Muscle of leg (tissue), 11 donors: ENCODE results near the gene GNA14. TPM values are rescaled to one million over a fixed set of nuclear protein-coding genes. Genes with fewer than 3 reads are reported as not detected.

Source experiments
- DNase-seq: peaks from one replicate; pipeline ENCODE4 v3.0.0; 2013
- H3K27ac ChIP-seq: one replicate; pipeline ENCODE4 v1.5.1; 2013; ENCODE audit warnings: mild to moderate bottlenecking, low read length, control low read depth
- H3K27me3 ChIP-seq: one replicate; pipeline ENCODE4 v1.6.1; 2013; ENCODE audit warnings: low read length; ENCODE audit not compliant: control insufficient read depth, insufficient read depth
- H3K36me3 ChIP-seq: one replicate; pipeline ENCODE4 v1.6.1; 2013; ENCODE audit warnings: low read length; ENCODE audit not compliant: control insufficient read depth, insufficient read depth
- H3K4me1 ChIP-seq: one replicate; pipeline ENCODE4 v1.6.1; 2013; ENCODE audit warnings: low read length; ENCODE audit not compliant: control insufficient read depth, insufficient read depth
- H3K4me3 ChIP-seq: one replicate; pipeline ENCODE4 v1.5.1; 2013; ENCODE audit warnings: low read length, control low read depth
- H3K9me3 ChIP-seq: replicated peaks from 2 replicates; pipeline ENCODE4 v1.6.1; 2013; ENCODE audit warnings: low read depth, low read length; ENCODE audit not compliant: control insufficient read depth
- WGBS: methylation state at CpG from one replicate; pipeline ENCODE4 v1.1.5; 2013; ENCODE audit warnings: missing lambda C conversion rate; ENCODE audit not compliant: insufficient coverage; 5-methylcytosine and 5-hydroxymethylcytosine counted together
- polyA plus RNA-seq, 8 donors: library from polyadenylated mRNA; unstranded; fragments of 120-200 nt; gene quantifications; one replicate each; pipeline versions ENCODE4 v1.2.1 to v1.2.3, GENCODE V29; 2013; ENCODE audit warnings: inconsistent platforms in 1 of 8, low replicate concordance in 1 of 8; ENCODE audit not compliant: insufficient read length in 8 of 8, insufficient read depth in 1 of 8
- total RNA-seq: library from RNA; stranded (reverse); fragments of 120-200 nt; gene quantifications from one replicate; pipeline ENCODE4 v1.2.4, GENCODE V29; 2013

GNA14 gene
- total and polyA plus RNA-seq, 9 donors, result 2.1 to 6.6 (median 3.3) TPM

DNA sequence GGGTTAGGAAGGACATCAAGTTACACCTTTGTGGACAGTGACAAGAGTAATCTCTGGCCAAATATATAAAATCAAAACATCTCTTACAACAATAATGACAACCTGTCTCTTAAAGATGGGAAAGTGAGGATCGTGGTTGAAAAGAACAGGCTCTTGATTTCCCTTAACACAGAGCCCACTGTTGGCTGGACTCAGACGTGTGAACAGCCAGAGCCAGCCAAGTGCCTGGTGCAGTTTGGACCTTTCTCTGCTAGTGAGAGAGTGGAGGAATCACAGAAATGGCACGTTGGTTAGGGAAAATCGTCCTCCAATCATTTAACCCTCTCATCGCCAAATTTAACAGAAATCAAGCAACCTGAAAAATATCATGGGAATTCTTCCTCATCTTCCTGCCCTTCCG is 131.3 kb downstream of the GNA14 start:
- H3K27me3 ChIP-seq, result no peaks in the 10 kb centered on the region
- no CpG with 5 or more reads among the region's 6 CpGs for WGBS
- no peak overlapping the region for H3K4me3 ChIP-seq
- no peaks in the 10 kb centered on the region for H3K9me3 ChIP-seq
- H3K36me3 ChIP-seq, result no peaks in the 10 kb centered on the region
- no peak for DNase-seq
- peaks cover 10% of the 10 kb centered on the region for H3K4me1 ChIP-seq
- H3K27ac ChIP-seq, result no peak overlapping the region

DNA sequence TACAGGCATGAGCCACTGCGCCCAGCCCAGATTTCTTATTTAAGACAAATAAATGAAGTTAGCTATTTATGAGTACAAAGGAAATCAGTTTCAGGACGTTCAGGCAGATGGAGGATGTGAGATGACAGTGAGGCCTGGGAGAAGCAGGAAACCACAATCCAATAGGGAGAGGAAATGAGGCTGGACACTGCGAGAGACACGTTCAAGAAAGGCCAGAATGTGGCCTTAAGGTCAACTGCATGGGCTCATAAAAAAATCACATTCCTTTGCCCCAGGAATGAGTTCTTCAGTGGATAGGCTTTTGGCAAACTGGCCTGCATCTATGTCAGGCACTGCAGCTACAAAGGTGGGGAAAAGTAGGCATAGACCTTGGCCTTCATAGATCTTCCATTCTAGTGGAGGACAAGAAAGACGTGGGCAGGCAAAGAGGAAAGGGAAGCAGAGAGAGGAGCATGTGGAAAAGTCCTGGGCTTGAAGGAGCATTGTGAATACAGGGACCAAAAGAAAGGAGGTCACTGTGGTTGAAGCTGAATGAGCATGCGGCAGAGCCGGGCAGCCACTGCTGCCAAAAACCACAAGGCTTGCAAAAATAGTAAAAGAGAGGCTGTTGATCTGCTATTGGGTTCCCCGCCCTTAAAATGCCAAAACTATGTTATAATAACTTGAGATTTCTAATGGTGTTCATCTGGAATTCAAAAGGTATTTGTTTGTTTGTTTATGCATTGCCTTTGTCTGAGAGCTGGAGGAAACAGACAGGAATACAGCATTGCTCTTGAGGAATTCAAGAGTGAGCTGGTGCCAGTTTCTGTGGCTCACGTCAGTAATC is 133.0 kb downstream of the GNA14 start:
- Histone ChIP-seq H3K4me3 (no peak overlapping the region), H3K36me3 (no peaks in the 10 kb centered on the region), H3K9me3 (no peaks in the 10 kb centered on the region), H3K4me1 (peaks cover 14% of the 10 kb centered on the region), H3K27ac (peak overlapping the region; percentile 20), H3K27me3 (no peaks in the 10 kb centered on the region)
- 52% methylated on average over 9 of the region's 9 CpGs for WGBS
- peak; percentile 57 for DNase-seq

- H3K4me3 ChIP-seq, result no peak overlapping the region
- no peaks in the 10 kb centered on the region for H3K9me3 ChIP-seq
- WGBS, result 94% methylated on average over 5 of the region's 5 CpGs
- H3K4me1 ChIP-seq, result peaks cover 14% of the 10 kb centered on the region
- no peaks in the 10 kb centered on the region for H3K36me3 ChIP-seq
- H3K27ac ChIP-seq, result no peak overlapping the region
- no peak for DNase-seq
- H3K27me3 ChIP-seq, result no peaks in the 10 kb centered on the region
These were observed 134.7 kb downstream of the GNA14 start for GRCh38 chr9:77513457-77513856.

DNA sequence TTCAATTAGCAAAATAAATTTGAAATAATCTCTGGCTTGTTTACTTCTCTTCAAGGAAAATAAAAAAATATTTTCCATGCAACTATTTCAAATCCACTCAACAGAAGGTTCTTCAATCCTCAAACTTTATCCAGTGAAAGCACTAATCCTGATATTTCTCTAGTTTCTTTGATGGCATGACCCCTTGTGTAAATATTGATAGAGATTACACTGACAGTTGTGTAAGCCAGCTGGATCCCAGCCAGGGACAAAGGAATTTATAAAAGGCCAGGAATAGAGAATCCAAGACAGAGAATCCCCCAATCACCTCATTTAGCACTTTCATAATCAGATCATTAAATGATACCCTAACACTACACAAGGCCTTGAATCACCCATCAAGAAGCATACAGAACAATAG is 135.2 kb downstream of the GNA14 start:
- H3K4me1 ChIP-seq, result peaks cover 14% of the 10 kb centered on the region
- DNase-seq, result no peak

DNA sequence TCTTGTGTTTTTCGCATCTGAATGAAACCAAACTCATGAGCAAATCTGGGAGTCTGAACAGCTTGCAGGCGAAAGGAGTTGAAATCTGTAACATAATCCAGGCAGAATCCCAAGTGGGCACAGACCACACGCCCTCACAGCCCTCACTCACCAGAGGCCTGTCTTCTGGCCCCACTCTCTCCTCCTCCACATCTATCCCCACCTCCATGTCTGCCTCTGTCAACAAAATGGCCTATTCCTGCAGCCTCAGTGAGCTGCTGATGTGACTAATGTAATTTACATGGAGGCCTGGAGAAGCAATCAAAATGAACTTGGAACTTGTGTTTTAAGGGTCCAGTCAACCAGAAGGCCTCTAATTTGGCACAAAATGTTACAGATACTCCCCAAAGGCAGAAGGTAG is 136.6 kb downstream of the GNA14 start:
- no peaks in the 10 kb centered on the region for H3K36me3 ChIP-seq
- H3K27me3 ChIP-seq, result no peaks in the 10 kb centered on the region
- no peak overlapping the region for H3K27ac ChIP-seq
- no peaks in the 10 kb centered on the region for H3K9me3 ChIP-seq
- 47% methylated on average over 3 of the region's 3 CpGs for WGBS
- peaks cover 16% of the 10 kb centered on the region for H3K4me1 ChIP-seq
- H3K4me3 ChIP-seq, result no peak overlapping the region
- DNase-seq, result no peak

More for the DNA sequence above, 135.2 kb downstream of the GNA14 start:
- no peaks in the 10 kb centered on the region for H3K27me3 ChIP-seq
- H3K9me3 ChIP-seq, result no peaks in the 10 kb centered on the region
- no peak overlapping the region for H3K4me3 ChIP-seq
- H3K36me3 ChIP-seq, result no peaks in the 10 kb centered on the region
- no peak overlapping the region for H3K27ac ChIP-seq

DNA sequence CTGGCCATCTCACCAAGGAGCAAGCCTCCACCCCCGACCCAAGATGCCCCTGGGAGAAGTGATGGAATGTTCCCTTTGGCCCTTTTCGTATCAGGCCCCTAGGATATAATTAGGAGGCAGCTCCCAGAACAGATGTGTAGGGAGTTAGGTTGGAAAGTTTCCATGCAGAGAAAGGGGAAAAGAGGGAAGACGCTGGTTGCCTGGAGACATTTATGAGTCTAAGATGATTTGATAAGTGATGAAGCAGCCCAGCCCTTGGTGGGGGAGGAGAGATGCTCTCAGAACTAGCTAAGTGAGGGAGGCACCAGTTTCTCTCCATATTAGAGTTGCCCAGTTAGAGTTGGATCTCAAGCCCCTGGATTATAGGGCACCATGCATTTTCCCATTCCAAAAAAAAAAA is 137.5 kb downstream of the GNA14 start:
- H3K36me3 ChIP-seq, result no peaks in the 10 kb centered on the region
- H3K4me3 ChIP-seq, result no peak overlapping the region
- WGBS, result 36% methylated on average over 2 of the region's 3 CpGs
- DNase-seq, result no peak
- H3K4me1 ChIP-seq, result peaks cover 16% of the 10 kb centered on the region
- no peaks in the 10 kb centered on the region for H3K27me3 ChIP-seq
- H3K9me3 ChIP-seq, result no peaks in the 10 kb centered on the region
- no peak overlapping the region for H3K27ac ChIP-seq

GRCh38 chr9:77508396-77508795 is 139.7 kb downstream of the GNA14 start:
- Histone ChIP-seq H3K9me3 (no peaks in the 10 kb centered on the region), H3K4me1 (peaks cover 9% of the 10 kb centered on the region), H3K36me3 (no peaks in the 10 kb centered on the region), H3K4me3 (no peak overlapping the region), H3K27me3 (no peaks in the 10 kb centered on the region), H3K27ac (no peak overlapping the region)
- no peak for DNase-seq
- WGBS, result 67% methylated on average over 1 of the region's 3 CpGs

- no peak overlapping the region for H3K4me3 ChIP-seq
These were observed 140.7 kb downstream of the GNA14 start for GRCh38 chr9:77507212-77507961.

DNA sequence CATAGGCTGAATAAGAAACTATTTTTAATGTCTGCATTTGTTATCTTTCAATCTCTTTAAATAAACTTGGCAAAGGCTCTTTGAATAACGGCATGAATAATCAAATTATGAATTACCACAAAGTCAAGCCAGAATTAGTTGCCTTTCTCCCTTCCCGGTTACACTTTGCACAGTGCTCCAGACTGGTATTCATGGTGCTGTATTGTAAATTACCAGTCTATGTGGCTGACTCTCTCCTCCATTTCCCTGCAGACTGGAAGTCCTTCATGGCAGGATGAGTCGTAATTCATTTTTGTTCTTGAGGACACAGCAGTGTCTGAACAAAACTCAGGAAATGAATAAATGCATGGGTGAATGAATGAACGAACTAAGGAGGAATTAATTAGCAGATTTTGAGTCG is 142.9 kb downstream of the GNA14 start:
- H3K27me3 ChIP-seq, result no peaks in the 10 kb centered on the region
- no peak for DNase-seq
- H3K4me3 ChIP-seq, result no peak overlapping the region
- 88% methylated on average over 1 of the region's 5 CpGs for WGBS
- H3K9me3 ChIP-seq, result no peaks in the 10 kb centered on the region
- peaks cover 2% of the 10 kb centered on the region for H3K4me1 ChIP-seq
- H3K36me3 ChIP-seq, result no peaks in the 10 kb centered on the region
- H3K27ac ChIP-seq, result no peak overlapping the region

More at GRCh38 chr9:77507212-77507961, 140.7 kb downstream of the GNA14 start:
- Histone ChIP-seq H3K27ac (peak overlapping the region; percentile 21), H3K27me3 (no peaks in the 10 kb centered on the region), H3K4me1 (peaks cover 6% of the 10 kb centered on the region), H3K36me3 (no peaks in the 10 kb centered on the region), H3K9me3 (no peaks in the 10 kb centered on the region)
- peak; percentile 84 for DNase-seq
- 16% methylated on average over 4 of the region's 7 CpGs for WGBS

DNA sequence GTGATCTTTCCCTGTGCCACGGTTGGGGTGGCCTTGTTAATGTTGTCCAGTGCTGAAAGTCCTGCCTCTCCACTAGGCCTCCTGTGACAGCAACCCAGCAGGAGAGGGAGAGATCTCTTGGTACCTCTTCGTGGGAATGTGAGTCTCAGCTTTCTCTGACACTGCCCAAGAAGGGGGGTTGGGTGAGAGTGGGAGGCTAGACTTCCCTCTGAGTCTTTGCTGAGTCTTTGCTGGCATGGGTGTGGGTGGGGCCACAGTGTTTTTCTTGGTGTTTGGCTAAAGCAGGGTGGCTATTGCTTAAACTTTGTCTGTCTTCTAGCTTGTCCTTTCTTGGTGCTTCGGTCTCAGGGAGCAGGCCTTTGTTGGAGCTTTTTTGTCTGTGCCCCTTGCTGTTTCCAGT is 145.6 kb downstream of the GNA14 start:
- DNase-seq, result no peak
- 58% methylated on average over 2 of the region's 3 CpGs for WGBS
- Histone ChIP-seq H3K27ac (no peak overlapping the region), H3K27me3 (no peaks in the 10 kb centered on the region), H3K36me3 (no peaks in the 10 kb centered on the region), H3K4me3 (no peak overlapping the region), H3K9me3 (no peaks in the 10 kb centered on the region), H3K4me1 (peaks cover 9% of the 10 kb centered on the region)
